Measurements from ENCODE around the gene RAB44. TPM values are rescaled to one million over a fixed set of nuclear protein-coding genes. Genes with fewer than 3 reads are reported as not detected.
A peak's percentile ranks its signal among the peaks of the same experiment; 100 is the strongest.

Gene RAB44
- total and polyA plus RNA-seq, 2 experiments from 2014 or later, result not detected

DNA sequence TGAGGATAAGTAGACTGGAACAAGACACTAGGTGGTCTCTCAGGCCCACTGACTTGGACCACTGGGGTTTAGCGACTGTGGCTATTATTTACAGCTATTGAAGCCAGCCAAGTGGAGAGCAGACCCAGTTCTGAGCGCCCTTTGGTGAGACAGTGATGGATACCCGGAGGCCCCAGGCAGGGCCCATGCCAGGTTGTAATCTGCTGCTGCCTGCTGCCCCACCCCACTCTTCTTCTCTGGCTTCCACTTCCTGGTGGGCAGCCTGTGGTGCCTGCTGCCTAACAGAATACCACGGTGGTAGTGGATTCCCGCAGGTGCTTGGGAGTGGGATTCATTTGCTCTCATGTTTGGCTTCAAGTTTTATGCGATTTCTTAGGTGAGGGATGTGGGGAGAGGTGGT lies 570 bp downstream of the RAB44 start:
- H3K79me2 ChIP-seq, result no peaks in the 10 kb centered on the region
- no peak overlapping the region for H2AFZ ChIP-seq
- H3K27me3 ChIP-seq, result no peaks in the 10 kb centered on the region
- no peak overlapping the region for H3K4me2 ChIP-seq
- H3K4me3 ChIP-seq, result no peak overlapping the region
- TF ChIP-seq EZH2 (IDR thresholded peaks at IDR 0.05; ENCODE audit: borderline replicate concordance) (no peak), EZH2phosphoT487 (IDR thresholded peaks at IDR 0.05; ENCODE audit: low read depth, severe bottlenecking, unreplicated experiment) (no peak)
- no peak for DNase-seq (ENCODE audit: low spot score)
- 97% methylated on average over 6 of the region's 6 CpGs for WGBS (ENCODE audit: low lambda C conversion rate, missing lambda C conversion rate)
- H4K20me1 ChIP-seq (ENCODE audit: insufficient read depth, poor library complexity, severe bottlenecking), result no peaks in the 10 kb centered on the region
- H3K9me3 ChIP-seq (ENCODE audit: low read depth), result no peaks in the 10 kb centered on the region
- H3K27ac ChIP-seq, result no peak overlapping the region
- H3K36me3 ChIP-seq (replicated peaks; ENCODE audit: insufficient read depth, low read depth), result no peaks in the 10 kb centered on the region
- no peaks in the 10 kb centered on the region for H3K4me1 ChIP-seq (ENCODE audit: insufficient read depth)
- H3K9me2 ChIP-seq (replicated peaks; ENCODE audit: insufficient read depth), result no peaks in the 10 kb centered on the region

DNA sequence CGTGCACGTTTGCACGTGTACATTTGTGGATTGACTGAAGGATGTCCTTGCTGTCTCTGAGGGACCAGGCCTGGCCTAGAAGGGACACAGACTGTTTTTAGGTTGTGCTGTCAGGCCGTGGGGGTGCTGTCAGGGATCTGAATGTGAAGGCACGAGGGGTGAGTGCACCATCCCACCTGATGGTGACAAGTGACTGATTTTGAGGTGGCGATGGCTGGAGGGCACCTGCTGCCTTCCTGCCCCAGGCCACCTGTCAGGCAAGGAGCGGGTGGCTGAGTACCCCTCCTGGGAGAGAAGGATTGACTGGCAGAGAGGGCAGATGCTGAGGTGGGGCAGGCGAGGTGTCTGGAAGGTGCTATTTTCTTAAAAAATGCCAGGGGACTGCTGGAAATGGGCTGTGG lies 1.2 kb downstream of the RAB44 start:
- Histone ChIP-seq H3K4me3 (no peak overlapping the region), H3K36me3 (replicated peaks; ENCODE audit: insufficient read depth, low read depth) (no peaks in the 10 kb centered on the region), H2AFZ (no peak overlapping the region), H4K20me1 (ENCODE audit: insufficient read depth, poor library complexity, severe bottlenecking) (no peaks in the 10 kb centered on the region), H3K4me2 (no peak overlapping the region), H3K27ac (no peak overlapping the region), H3K9me2 (replicated peaks; ENCODE audit: insufficient read depth) (no peaks in the 10 kb centered on the region), H3K4me1 (ENCODE audit: insufficient read depth) (no peaks in the 10 kb centered on the region), H3K27me3 (no peaks in the 10 kb centered on the region), H3K79me2 (no peaks in the 10 kb centered on the region), H3K9me3 (ENCODE audit: low read depth) (no peaks in the 10 kb centered on the region)
- no peak for DNase-seq (ENCODE audit: low spot score)
- TF ChIP-seq EZH2phosphoT487 (IDR thresholded peaks at IDR 0.05; ENCODE audit: low read depth, severe bottlenecking, unreplicated experiment) (no peak), EZH2 (IDR thresholded peaks at IDR 0.05; ENCODE audit: borderline replicate concordance) (no peak)
- TF ChIP-seq, protein P1, sequence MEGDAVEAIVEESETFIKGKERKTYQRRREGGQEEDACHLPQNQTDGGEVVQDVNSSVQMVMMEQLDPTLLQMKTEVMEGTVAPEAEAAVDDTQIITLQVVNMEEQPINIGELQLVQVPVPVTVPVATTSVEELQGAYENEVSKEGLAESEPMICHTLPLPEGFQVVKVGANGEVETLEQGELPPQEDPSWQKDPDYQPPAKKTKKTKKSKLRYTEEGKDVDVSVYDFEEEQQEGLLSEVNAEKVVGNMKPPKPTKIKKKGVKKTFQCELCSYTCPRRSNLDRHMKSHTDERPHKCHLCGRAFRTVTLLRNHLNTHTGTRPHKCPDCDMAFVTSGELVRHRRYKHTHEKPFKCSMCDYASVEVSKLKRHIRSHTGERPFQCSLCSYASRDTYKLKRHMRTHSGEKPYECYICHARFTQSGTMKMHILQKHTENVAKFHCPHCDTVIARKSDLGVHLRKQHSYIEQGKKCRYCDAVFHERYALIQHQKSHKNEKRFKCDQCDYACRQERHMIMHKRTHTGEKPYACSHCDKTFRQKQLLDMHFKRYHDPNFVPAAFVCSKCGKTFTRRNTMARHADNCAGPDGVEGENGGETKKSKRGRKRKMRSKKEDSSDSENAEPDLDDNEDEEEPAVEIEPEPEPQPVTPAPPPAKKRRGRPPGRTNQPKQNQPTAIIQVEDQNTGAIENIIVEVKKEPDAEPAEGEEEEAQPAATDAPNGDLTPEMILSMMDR (IDR thresholded peaks at IDR 0.05; ENCODE audit: poor library complexity), result no peak
- 84% methylated on average over 8 of the region's 8 CpGs for WGBS (ENCODE audit: low lambda C conversion rate, missing lambda C conversion rate)

DNA sequence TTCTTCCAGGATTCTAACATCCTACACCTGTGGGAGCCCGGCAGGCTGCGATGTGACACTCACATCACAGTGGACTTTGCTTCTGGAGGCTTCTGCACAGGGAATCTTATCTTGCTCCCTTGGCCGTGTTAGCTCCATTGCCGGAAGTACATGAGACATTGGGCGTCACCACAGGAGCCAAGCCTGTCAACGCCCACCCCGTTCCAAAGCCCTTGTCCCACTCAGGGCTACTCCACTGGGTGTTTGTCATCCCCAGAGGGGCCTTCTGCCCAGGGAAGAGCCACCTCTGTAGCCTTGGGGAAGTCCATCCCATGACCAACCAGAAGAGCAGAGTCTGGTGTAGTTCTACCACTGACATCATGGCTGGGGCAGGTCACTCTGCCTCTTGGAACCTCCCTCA lies 1.7 kb downstream of the RAB44 start:
- peak; percentile 64 for DNase-seq (ENCODE audit: low spot score)
- Histone ChIP-seq H3K79me2 (no peaks in the 10 kb centered on the region), H4K20me1 (ENCODE audit: insufficient read depth, poor library complexity, severe bottlenecking) (no peaks in the 10 kb centered on the region), H3K9me2 (replicated peaks; ENCODE audit: insufficient read depth) (no peaks in the 10 kb centered on the region), H3K36me3 (replicated peaks; ENCODE audit: insufficient read depth, low read depth) (no peaks in the 10 kb centered on the region), H3K4me3 (no peak overlapping the region), H3K4me2 (no peak overlapping the region), H3K27me3 (no peaks in the 10 kb centered on the region), H3K4me1 (ENCODE audit: insufficient read depth) (no peaks in the 10 kb centered on the region), H2AFZ (no peak overlapping the region), H3K27ac (peak overlapping the region; percentile 17), H3K9me3 (ENCODE audit: low read depth) (no peaks in the 10 kb centered on the region)
- TF ChIP-seq EZH2 (IDR thresholded peaks at IDR 0.05; ENCODE audit: borderline replicate concordance) (no peak), EZH2phosphoT487 (IDR thresholded peaks at IDR 0.05; ENCODE audit: low read depth, severe bottlenecking, unreplicated experiment) (no peak)
- TF ChIP-seq, protein P1 (IDR thresholded peaks at IDR 0.05; ENCODE audit: poor library complexity), result no peak
- 63% methylated on average over 7 of the region's 7 CpGs for WGBS (ENCODE audit: low lambda C conversion rate, missing lambda C conversion rate)

DNA sequence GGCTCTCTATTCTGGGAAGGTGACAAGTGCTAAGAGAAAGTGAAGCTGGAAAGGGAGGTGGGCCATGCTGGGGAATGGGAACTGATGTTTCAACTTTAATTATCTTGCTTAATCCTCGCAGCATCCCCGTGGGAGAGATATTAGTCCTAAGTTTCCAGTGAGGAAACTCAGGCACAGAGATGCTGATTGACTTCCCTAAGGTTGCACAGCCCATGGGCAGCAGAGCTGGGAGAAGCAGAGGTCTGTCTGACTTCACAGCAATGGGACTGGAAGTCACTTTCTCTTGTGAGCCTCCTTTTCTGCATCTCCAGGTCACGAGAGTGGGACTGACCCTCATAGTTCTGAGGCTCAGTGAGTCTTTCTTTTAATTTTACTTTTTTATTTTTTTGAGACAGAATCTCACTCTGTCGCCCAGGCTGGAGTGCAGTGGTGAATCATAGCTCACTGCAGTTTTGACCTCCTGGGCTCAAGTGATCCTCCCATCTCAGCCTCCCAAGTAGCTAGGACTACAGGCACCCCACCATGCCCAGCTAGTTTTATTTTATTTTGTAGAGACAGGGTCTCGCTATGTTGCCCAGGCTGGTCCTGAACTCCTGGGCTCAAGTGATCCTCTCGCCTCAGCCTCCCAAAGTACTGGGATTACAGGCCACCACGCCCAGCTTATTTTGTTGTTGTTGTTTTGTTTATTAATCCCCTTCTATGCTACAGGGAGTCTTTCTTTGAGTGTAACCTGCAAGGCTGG lies 2.6 kb downstream of the RAB44 start:
- Histone ChIP-seq H3K27ac (no peak overlapping the region), H3K27me3 (no peaks in the 10 kb centered on the region), H3K9me2 (replicated peaks; ENCODE audit: insufficient read depth) (no peaks in the 10 kb centered on the region), H3K36me3 (replicated peaks; ENCODE audit: insufficient read depth, low read depth) (no peaks in the 10 kb centered on the region), H3K4me1 (ENCODE audit: insufficient read depth) (no peaks in the 10 kb centered on the region), H2AFZ (no peak overlapping the region), H4K20me1 (ENCODE audit: insufficient read depth, poor library complexity, severe bottlenecking) (no peaks in the 10 kb centered on the region), H3K79me2 (no peaks in the 10 kb centered on the region), H3K4me2 (no peak overlapping the region), H3K9me3 (ENCODE audit: low read depth) (no peaks in the 10 kb centered on the region), H3K4me3 (no peak overlapping the region)
- no peak for DNase-seq (ENCODE audit: low spot score)
- 89% methylated on average over 7 of the region's 7 CpGs for WGBS (ENCODE audit: low lambda C conversion rate, missing lambda C conversion rate)
- no peak for TF ChIP-seq EZH2phosphoT487 (IDR thresholded peaks at IDR 0.05; ENCODE audit: low read depth, severe bottlenecking, unreplicated experiment)
- TF ChIP-seq, protein P1 (IDR thresholded peaks at IDR 0.05; ENCODE audit: poor library complexity), result no peak
- no peak for TF ChIP-seq EZH2 (IDR thresholded peaks at IDR 0.05; ENCODE audit: borderline replicate concordance)

Data from hepatocyte (in vitro differentiated cells).